Natural killer cell (primary cell): ENCODE results near the gene SNX5. TPM values are rescaled to one million over a fixed set of nuclear protein-coding genes. Genes with fewer than 3 reads are reported as not detected.

Source experiments
- ATAC-seq, 3 donors: fragments of 150-1000 bp in 2 of 3; fragments of 200-7000 bp in 1 of 3; cut with Tn5 transposase; 1 replicate in 1 of 3; 2 replicates in 2 of 3; pipeline ENCODE4 v1.10.0; 2021; ENCODE audit warnings: mild to moderate bottlenecking in 2 of 3, moderate library complexity in 2 of 3
- DNase-seq, 2 donors: peaks; one replicate each; pipeline versions ENCODE4 v3.0.0 to v3.0.0-alpha.2; 2013 to 2021; ENCODE audit warnings: mixed read lengths in 1 of 2
- H3K27ac ChIP-seq: one replicate; pipeline ENCODE4 v1.5.1; 2013; ENCODE audit warnings: mild to moderate bottlenecking, low read length
- H3K27me3 ChIP-seq: one replicate; pipeline ENCODE4 v1.6.1; 2013; ENCODE audit warnings: low read length; ENCODE audit not compliant: control insufficient read depth, insufficient read depth
- H3K36me3 ChIP-seq: one replicate; pipeline ENCODE4 v1.6.1; 2013; ENCODE audit warnings: low read length; ENCODE audit not compliant: control insufficient read depth, insufficient read depth
- H3K4me1 ChIP-seq: one replicate; pipeline ENCODE4 v1.6.1; 2013; ENCODE audit warnings: low read length; ENCODE audit not compliant: control insufficient read depth, insufficient read depth
- H3K4me3 ChIP-seq: one replicate; pipeline ENCODE4 v1.5.1; 2013; ENCODE audit warnings: low read length
- H3K9me3 ChIP-seq: one replicate; pipeline ENCODE4 v1.6.1; 2013; ENCODE audit warnings: low read length; ENCODE audit not compliant: control insufficient read depth, insufficient read depth
- H3K27ac Mint-ChIP-seq, 2 donors: one replicate each; pipeline ENCODE4 v1.8.0; 2022; ENCODE audit warnings: mild to moderate bottlenecking in 2 of 2, mixed read lengths in 2 of 2, moderate library complexity in 1 of 2
- H3K27me3 Mint-ChIP-seq, 2 donors: one replicate each; pipeline ENCODE4 v1.8.0; 2022; ENCODE audit warnings: low read depth in 2 of 2, mixed read lengths in 2 of 2
- H3K36me3 Mint-ChIP-seq: one replicate; pipeline ENCODE4 v1.8.0; 2022; ENCODE audit warnings: mixed read lengths
- H3K4me1 Mint-ChIP-seq, 2 donors: one replicate each; pipeline ENCODE4 v1.8.0; 2022; ENCODE audit warnings: mixed read lengths in 2 of 2
- H3K4me3 Mint-ChIP-seq: one replicate; pipeline ENCODE4 v1.8.0; 2022; ENCODE audit warnings: mild to moderate bottlenecking, moderate library complexity, mixed read lengths
- H3K9me3 Mint-ChIP-seq, 2 donors: one replicate each; pipeline ENCODE4 v1.8.0; 2022; ENCODE audit warnings: mixed read lengths in 2 of 2
- CTCF ChIP-seq: fragments of 200-600 bp; IDR thresholded peaks from one replicate; pipeline ENCODE4 v1.8.0; 2022; ENCODE audit warnings: antibody characterized with exemption
- WGBS: methylation state at CpG from one replicate; pipeline ENCODE4 v1.1.7; 2013; ENCODE audit warnings: missing lambda C conversion rate; ENCODE audit not compliant: insufficient coverage; 5-methylcytosine and 5-hydroxymethylcytosine counted together
- intact Hi-C: fragments of 100-400 bp; cut with micrococcal nuclease; formaldehyde crosslinking; loops from one replicate; pipeline ENCODE4 v1.14.2; 2022
- total RNA-seq, 4 donors: library from RNA; stranded (reverse); fragments of 120-200 nt in 1 of 4; gene quantifications; one replicate each; pipeline versions ENCODE4 v1.2.3 to v1.2.4, GENCODE V29; 2013 to 2022

The SNX5 gene
- total RNA-seq, 3 donors from 2014 or later (not counting 1 experiment from before 2014, with no cell fraction given), result 62.3 to 85.4 (median 72.1) TPM

GRCh38 chr20:17955302-17955701, 13.3 kb downstream of the SNX5 start:
- Histone ChIP-seq H3K36me3 (peaks cover 50% of the 10 kb centered on the region), H3K9me3 (no peaks in the 10 kb centered on the region), H3K27ac (no peak overlapping the region), H3K27me3 (no peaks in the 10 kb centered on the region), H3K4me3 (no peak overlapping the region), H3K4me1 (peaks cover 21% of the 10 kb centered on the region)
- H3K36me3 Mint-ChIP-seq, result peaks cover 22% of the 10 kb centered on the region
- H3K27ac Mint-ChIP-seq, result peak overlapping the region; percentile 56 to 58
- WGBS, result 30% methylated on average over 2 of the region's 3 CpGs
- intact Hi-C loops, result loop anchor here (5.0 kb wide), 1 partner anchor 42 kb away; no protein-coding TSS in a partner anchor
- no peaks in the 10 kb centered on the region for H3K27me3 Mint-ChIP-seq
- DNase-seq, result no peak
- H3K9me3 Mint-ChIP-seq, result no peaks in the 10 kb centered on the region
- H3K4me1 Mint-ChIP-seq, result peaks cover 36 to 46% of the 10 kb centered on the region in 2 donors
- H3K4me3 Mint-ChIP-seq, result no peak overlapping the region
- no peak for TF ChIP-seq CTCF
- ATAC-seq, result no peak

GRCh38 chr20:17953935-17954334, 14.7 kb downstream of the SNX5 start:
- Mint-ChIP-seq H3K9me3 (no peaks in the 10 kb centered on the region), H3K4me1 (peaks cover 23 to 35% of the 10 kb centered on the region in 2 donors), H3K4me3 (no peak overlapping the region), H3K36me3 (peaks cover 30% of the 10 kb centered on the region), H3K27ac (peak overlapping the region in 1 of 2 donors; percentile 33), H3K27me3 (no peaks in the 10 kb centered on the region)
- Histone ChIP-seq H3K36me3 (peaks cover 64% of the 10 kb centered on the region), H3K9me3 (no peaks in the 10 kb centered on the region), H3K27ac (no peak overlapping the region), H3K4me3 (no peak overlapping the region), H3K4me1 (peaks cover 7% of the 10 kb centered on the region), H3K27me3 (no peaks in the 10 kb centered on the region)
- 98% methylated on average over 5 of the region's 5 CpGs for WGBS
- ATAC-seq (no peak), DNase-seq (no peak)
- TF ChIP-seq CTCF, result no peak
- intact Hi-C loops, result no loop called here

- peaks cover 73% of the 10 kb centered on the region for H3K36me3 ChIP-seq
- Mint-ChIP-seq H3K27me3 (no peaks in the 10 kb centered on the region), H3K4me1 (peaks cover 13 to 26% of the 10 kb centered on the region in 2 donors), H3K36me3 (peaks cover 38% of the 10 kb centered on the region), H3K9me3 (no peaks in the 10 kb centered on the region), H3K4me3 (no peak overlapping the region), H3K27ac (peak overlapping the region; percentile 33 to 60)
- H3K27me3 ChIP-seq, result no peaks in the 10 kb centered on the region
- peaks cover 4% of the 10 kb centered on the region for H3K4me1 ChIP-seq
- intact Hi-C loops, result no loop called here
- TF ChIP-seq CTCF, result no peak
- H3K27ac ChIP-seq, result no peak overlapping the region
- ATAC-seq, result no peak
- WGBS, result 92% methylated on average over 8 of the region's 8 CpGs
- H3K9me3 ChIP-seq, result no peaks in the 10 kb centered on the region
- no peak overlapping the region for H3K4me3 ChIP-seq
- no peak for DNase-seq
These were observed 15.6 kb downstream of the SNX5 start for GRCh38 chr20:17952692-17953684.
